Epithelial cell of esophagus (primary cell): Measurements from ENCODE around the gene RNPEP.
A peak's percentile ranks its signal among the peaks of the same experiment; 100 is the strongest.

Experiments used
- DNase-seq: peaks from one replicate; pipeline ENCODE4 v3.0.0; 2010; ENCODE audit warnings: low read depth
- H3K4me3 ChIP-seq: 2 replicates; pipeline ENCODE4 v1.5.1; 2011; ENCODE audit warnings: mild to moderate bottlenecking, low read length, control low read depth
- CTCF ChIP-seq: IDR thresholded peaks from 2 replicates; pipeline ENCODE4 v1.5.1; 2011; ENCODE audit warnings: low read depth, mild to moderate bottlenecking, low read length, control low read depth, inconsistent platforms; ENCODE audit not compliant: insufficient read depth; ENCODE audit errors: missing control alignments

The RNPEP gene

GRCh38 chr1:201941420-201942128, 40.9 kb upstream of the RNPEP start:
- DNase-seq: no peak
- no peak for TF ChIP-seq CTCF
- no peak overlapping the region for H3K4me3 ChIP-seq

- no peak overlapping the region for H3K4me3 ChIP-seq
- no peak for TF ChIP-seq CTCF
- DNase-seq: no peak
Observed at GRCh38 chr1:201942129-201942495, 40.3 kb upstream of the RNPEP start.

- no peak for DNase-seq
- no peak overlapping the region for H3K4me3 ChIP-seq
- no peak for TF ChIP-seq CTCF
Observed at GRCh38 chr1:201944002-201944401, 38.4 kb upstream of the RNPEP start.

- no peak for TF ChIP-seq CTCF
- no peak for DNase-seq
- H3K4me3 ChIP-seq: no peak overlapping the region
Observed at GRCh38 chr1:201944639-201945038, 37.8 kb upstream of the RNPEP start.

- DNase-seq: no peak
Observed at GRCh38 chr1:201945157-201945556, 37.3 kb upstream of the RNPEP start.

GRCh38 chr1:201945863-201946223, 36.6 kb upstream of the RNPEP start:
- no peak for DNase-seq
- H3K4me3 ChIP-seq: no peak overlapping the region
- no peak for TF ChIP-seq CTCF

More at GRCh38 chr1:201945157-201945556, 37.3 kb upstream of the RNPEP start:
- peak; percentile 26 for TF ChIP-seq CTCF
- no peak overlapping the region for H3K4me3 ChIP-seq

GRCh38 chr1:201946224-201946908, 36.1 kb upstream of the RNPEP start, which contains the start of gene LMOD1:
LMOD1 (minus strand) TSS chr1:201946548; CDS start chr1:201946340, 208 bp downstream.
- no peak within 1 kb of the TSS for H3K4me3 ChIP-seq
- no peak for TF ChIP-seq CTCF
- DNase-seq: peak; percentile 68
